GM12865 (cell line): Measurements from ENCODE around the gene GRIA1.

Source experiments
- DNase-seq: peaks from one replicate; pipeline ENCODE4 v3.0.0; 2010; ENCODE audit warnings: low read depth
- H3K4me3 ChIP-seq: 2 replicates; pipeline ENCODE4 v1.5.1; 2011; ENCODE audit warnings: mild to moderate bottlenecking, low read depth, low read length, control low read depth
- TF ChIP-seq, protein P1 (sequence below): IDR thresholded peaks from 2 replicates; pipeline ENCODE4 v1.5.1; 2011; ENCODE audit warnings: low read length, control low read depth, low read depth, inconsistent platforms; ENCODE audit not compliant: insufficient read depth; ENCODE audit errors: missing control alignments

GRIA1 gene

DNA sequence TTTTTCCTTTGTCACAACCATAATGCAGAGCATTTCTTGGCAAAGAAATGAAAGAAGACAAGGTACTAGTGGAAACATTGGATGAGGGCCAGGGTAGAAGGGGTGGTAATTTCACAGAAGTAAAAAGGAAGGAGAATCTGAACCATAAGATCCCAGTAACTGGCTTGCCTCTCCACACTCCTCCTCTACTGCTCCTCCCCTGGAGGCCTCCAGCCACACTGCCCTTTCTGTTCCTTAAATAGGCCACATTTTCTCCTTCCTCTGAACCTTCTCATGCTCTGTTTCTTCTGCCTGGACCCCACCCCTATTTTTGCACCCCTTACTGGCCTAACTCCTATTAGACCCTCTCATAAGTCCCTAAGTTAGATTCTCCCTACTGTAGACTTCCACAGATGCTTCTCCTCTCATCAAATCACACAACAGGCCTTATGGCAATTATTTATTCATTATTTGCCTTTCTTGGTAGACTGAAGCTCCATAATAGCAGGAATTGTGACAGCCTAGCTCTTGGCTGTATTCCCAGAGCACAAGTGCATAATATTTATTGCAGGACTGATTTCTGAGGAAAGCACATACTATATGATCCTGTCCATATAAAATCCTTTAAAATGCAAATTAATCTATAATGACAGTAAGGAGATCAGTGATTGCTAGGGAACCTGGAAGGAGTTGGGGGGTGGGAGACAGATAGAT lies 31.3 kb upstream of the GRIA1 start:
- DNase-seq = no peak
- H3K4me3 ChIP-seq = no peak overlapping the region
- TF ChIP-seq, protein P1, sequence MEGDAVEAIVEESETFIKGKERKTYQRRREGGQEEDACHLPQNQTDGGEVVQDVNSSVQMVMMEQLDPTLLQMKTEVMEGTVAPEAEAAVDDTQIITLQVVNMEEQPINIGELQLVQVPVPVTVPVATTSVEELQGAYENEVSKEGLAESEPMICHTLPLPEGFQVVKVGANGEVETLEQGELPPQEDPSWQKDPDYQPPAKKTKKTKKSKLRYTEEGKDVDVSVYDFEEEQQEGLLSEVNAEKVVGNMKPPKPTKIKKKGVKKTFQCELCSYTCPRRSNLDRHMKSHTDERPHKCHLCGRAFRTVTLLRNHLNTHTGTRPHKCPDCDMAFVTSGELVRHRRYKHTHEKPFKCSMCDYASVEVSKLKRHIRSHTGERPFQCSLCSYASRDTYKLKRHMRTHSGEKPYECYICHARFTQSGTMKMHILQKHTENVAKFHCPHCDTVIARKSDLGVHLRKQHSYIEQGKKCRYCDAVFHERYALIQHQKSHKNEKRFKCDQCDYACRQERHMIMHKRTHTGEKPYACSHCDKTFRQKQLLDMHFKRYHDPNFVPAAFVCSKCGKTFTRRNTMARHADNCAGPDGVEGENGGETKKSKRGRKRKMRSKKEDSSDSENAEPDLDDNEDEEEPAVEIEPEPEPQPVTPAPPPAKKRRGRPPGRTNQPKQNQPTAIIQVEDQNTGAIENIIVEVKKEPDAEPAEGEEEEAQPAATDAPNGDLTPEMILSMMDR = no peak

DNA sequence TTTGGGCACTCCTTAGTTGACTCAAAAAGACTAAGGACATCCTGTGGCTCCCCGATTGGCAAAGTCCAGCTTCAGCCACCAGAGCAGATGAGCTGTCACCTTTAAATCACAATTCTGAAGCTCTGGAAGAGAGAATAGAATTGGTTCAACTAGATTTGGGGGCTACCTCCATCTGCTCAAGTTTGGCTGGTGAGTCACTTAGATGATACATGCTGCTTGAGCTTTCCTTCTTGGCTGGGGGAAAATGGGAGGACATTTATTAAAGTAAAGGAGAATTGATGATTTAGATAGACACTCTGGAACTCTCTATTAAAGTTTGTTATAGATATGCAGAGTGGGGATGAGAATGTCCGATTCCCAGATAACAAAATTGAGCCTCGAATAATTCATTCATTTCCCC lies 30.0 kb upstream of the GRIA1 start:
- TF ChIP-seq, protein P1 = no peak
- no peak for DNase-seq
- H3K4me3 ChIP-seq = no peak overlapping the region

DNA sequence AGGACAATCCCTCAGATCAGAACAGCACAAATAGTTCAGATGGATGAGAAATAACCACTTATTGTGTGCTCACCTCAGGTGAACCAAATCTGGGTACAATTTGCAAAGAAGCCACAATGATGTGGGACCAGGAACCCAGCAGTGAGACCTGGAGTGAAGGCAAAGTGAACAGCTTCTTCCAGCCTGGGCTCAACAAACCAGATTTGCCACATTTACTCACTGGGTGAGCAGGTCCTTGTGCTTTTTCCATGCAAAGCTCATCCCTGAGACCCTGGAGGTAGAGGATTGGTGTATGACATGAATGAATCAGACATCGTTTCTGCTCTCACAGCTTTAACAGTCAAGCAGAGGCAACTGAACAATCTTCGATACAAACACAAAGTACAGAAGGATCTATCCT lies 29.1 kb upstream of the GRIA1 start:
- H3K4me3 ChIP-seq = no peak overlapping the region
- no peak for DNase-seq
- TF ChIP-seq, protein P1 = no peak

DNA sequence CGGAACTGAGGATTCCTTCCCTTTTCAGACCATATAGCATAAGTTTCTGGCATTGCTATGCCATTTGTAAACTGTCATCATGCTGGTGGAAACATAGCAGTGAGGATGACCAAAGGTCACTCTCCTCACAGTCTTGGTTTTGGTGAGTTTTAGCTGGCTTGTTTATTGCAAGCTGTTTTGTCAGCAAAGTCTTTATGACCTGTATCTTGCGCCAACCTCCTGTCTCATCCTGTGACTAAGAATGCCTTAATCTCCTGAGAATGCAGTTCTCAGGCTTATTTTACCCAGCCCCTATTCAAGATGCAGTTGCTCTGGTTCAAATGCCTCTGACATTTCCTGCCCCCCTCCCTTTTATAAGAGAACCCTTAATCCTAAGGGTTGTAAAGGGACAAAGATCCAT lies 26.7 kb upstream of the GRIA1 start:
- H3K4me3 ChIP-seq = no peak overlapping the region
- no peak for DNase-seq
- TF ChIP-seq, protein P1 = no peak

DNA sequence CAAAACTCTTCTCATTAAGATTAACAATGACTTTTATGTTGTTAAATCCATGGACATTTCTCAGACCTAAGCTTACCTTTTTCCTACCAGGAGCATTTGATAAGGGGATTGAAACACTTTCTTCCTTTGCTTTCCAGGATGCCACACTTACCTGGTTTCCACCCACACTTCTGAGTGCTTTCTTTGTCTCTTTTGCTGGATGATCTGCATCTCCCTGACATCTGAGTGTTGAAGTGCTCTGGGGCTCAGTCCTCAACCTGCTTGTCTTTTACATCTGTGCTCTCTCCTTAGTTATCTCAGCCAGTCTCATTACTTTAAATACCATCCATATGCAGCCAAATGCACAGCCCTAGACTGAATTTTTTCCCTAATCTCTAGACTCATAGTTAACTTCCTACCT lies 22.9 kb upstream of the GRIA1 start:
- no peak for DNase-seq
- H3K4me3 ChIP-seq = no peak overlapping the region
- TF ChIP-seq, protein P1 = no peak

DNA sequence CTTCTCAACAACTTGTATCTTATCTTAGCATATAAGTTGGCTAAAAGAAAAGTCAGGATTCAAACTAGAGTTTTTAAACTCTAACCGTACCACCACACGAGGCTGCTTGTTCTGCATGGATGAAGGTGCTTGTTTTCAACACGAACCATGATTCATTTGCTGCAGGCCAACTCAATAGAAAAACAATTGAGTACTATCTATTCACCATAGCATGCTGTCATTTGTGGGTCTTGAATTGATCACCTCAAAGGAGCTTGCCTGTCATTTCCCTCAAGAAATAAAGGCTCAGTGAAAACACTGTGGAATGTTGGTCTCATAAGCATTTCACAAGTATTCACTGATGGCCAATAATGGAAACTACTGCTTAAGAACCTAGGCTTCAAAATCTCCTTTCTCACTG lies 21.0 kb upstream of the GRIA1 start:
- no peak for DNase-seq
- H3K4me3 ChIP-seq = no peak overlapping the region
- TF ChIP-seq, protein P1 = no peak

DNA sequence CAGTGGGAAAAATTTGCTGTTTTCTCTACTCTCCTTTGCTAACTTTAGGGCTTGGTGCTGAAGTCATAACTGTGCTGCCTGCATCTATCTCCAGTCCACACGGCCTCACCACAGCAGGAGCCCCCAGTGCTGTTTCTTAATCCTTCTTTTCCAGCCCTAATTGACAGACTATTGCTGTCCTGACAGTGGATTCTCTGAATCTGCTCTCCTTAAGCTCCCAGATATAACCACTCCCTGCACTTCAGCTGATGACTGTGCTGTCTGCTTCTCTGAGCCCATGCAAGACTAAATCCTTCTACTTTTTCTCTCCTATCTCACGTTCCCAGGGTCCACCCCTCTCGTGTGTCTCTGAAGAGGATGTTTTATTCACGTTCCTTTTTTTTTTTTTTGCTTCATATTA lies 19.7 kb upstream of the GRIA1 start:
- TF ChIP-seq, protein P1 = no peak
- no peak for DNase-seq
- H3K4me3 ChIP-seq = no peak overlapping the region
